ENCODE measurements around the gene PHF13. TPM values are rescaled to one million over a fixed set of nuclear protein-coding genes. Genes with fewer than 3 reads are reported as not detected.

Gene PHF13
- polyA plus RNA-seq, 1 experiment, result 9.4 TPM

- Histone ChIP-seq H3K4me3 (ENCODE audit: low read depth, low read length) (no peak overlapping the region), H3K36me3 (ENCODE audit: control insufficient read depth, insufficient read depth, low read length) (peaks cover 3% of the 10 kb centered on the region), H3K27me3 (ENCODE audit: control insufficient read depth, insufficient read depth, low read length) (no peaks in the 10 kb centered on the region)
- no peak for DNase-seq (ENCODE audit: low read depth)
- ChIA-PET CTCF (interaction anchor here (1.1 to 1.9 kb wide), 2 partner anchors 14 to 28 kb away, joined by 4 to 6 read pairs; partner anchors contain the start of genes NOL9 and TAS1R1), POLR2A (no interaction called here)
- no peak for TF ChIP-seq CTCF (IDR thresholded peaks at IDR 0.05; ENCODE audit: insufficient read depth, low read depth, low read length)
Observed at GRCh38 chr1:6582370-6582769, 31.2 kb upstream of the PHF13 start.

GRCh38 chr1:6584126-6585080 is 29.1 kb upstream of the PHF13 start:
- POLR2A ChIA-PET, result interaction anchor here (0.6 kb wide), 1 partner anchor 42 kb away, joined by 5 read pairs; no protein-coding TSS in a partner anchor
- CTCF ChIA-PET, result interaction anchor here (0.6 kb wide), 1 partner anchor 37 kb away, joined by 3 read pairs; no protein-coding TSS in a partner anchor

DNA sequence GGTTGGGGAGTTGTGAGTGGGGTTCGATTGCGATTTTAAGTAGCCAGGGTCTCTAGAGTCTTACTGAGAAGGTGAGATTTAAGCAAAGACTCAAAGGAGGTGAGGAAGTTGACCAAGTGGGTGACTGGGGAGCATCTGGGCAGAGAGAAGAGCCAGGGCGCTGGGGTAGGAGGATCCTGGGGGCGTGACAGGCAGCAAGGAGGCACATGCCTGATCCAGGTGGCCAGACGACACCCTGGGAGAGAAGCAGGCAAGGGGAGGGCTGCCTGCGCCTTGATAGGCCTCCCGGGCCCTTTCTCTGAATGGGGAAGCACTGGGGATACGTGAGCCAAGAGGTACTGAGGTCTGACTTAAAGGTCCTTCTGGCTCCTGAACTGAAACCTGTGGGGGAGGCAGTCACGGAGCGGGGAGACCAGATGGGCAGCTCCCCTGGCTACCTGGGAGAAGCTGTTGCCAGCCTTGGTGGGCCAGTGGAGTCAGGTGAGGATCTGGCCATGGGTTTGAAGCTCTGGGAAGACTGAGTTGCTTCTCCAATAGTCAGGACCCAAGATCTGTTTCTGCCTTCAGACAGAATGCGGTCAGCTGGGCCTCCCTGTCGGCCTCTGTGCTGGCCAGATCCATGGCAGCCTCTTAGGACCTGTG is 28.3 kb upstream of the PHF13 start:
- no peak for DNase-seq (ENCODE audit: low read depth)
- ChIA-PET POLR2A (interaction anchor here (0.6 kb wide), 1 partner anchor 19 kb away, joined by 3 read pairs; no protein-coding TSS in a partner anchor), CTCF (no interaction called here)

More at GRCh38 chr1:6584126-6585080, 29.1 kb upstream of the PHF13 start:
- no peaks in the 10 kb centered on the region for H3K27me3 ChIP-seq (ENCODE audit: control insufficient read depth, insufficient read depth, low read length)
- DNase-seq (ENCODE audit: low read depth), result no peak
- H3K4me3 ChIP-seq (ENCODE audit: low read depth, low read length), result no peak overlapping the region
- peak; percentile 11; the same call in 1 of the 2 replicates for TF ChIP-seq CTCF (IDR thresholded peaks at IDR 0.05; ENCODE audit: insufficient read depth, low read depth, low read length)
- peaks cover 18% of the 10 kb centered on the region for H3K36me3 ChIP-seq (ENCODE audit: control insufficient read depth, insufficient read depth, low read length)

DNA sequence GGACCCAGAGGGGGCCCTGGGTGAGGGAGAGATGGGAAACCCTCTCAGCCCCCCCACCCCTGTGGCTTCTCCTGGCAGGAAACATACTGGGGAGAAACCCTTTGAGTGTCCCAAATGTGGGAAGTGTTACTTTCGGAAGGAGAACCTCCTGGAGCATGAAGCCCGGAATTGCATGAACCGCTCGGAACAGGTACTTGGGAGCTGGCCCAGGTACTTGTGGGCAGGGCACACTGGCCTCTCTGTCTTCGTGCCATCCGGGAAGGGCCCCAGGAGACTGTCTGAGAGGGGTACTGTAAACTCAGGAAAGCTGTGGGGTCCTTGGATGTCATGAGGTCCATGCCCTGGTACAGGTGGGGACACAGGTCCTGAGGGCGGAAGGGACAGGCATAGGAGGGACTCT is 27.7 kb upstream of the PHF13 start:
- no peaks in the 10 kb centered on the region for H3K27me3 ChIP-seq (ENCODE audit: control insufficient read depth, insufficient read depth, low read length)
- no peak for DNase-seq (ENCODE audit: low read depth)
- no peak overlapping the region for H3K4me3 ChIP-seq (ENCODE audit: low read depth, low read length)
- no peak for TF ChIP-seq CTCF (IDR thresholded peaks at IDR 0.05; ENCODE audit: insufficient read depth, low read depth, low read length)
- ChIA-PET POLR2A (no interaction called here), CTCF (no interaction called here)
- H3K36me3 ChIP-seq (ENCODE audit: control insufficient read depth, insufficient read depth, low read length), result peaks cover 18% of the 10 kb centered on the region

More for the DNA sequence above, 28.3 kb upstream of the PHF13 start:
- Histone ChIP-seq H3K36me3 (ENCODE audit: control insufficient read depth, insufficient read depth, low read length) (peaks cover 18% of the 10 kb centered on the region), H3K4me3 (ENCODE audit: low read depth, low read length) (no peak overlapping the region), H3K27me3 (ENCODE audit: control insufficient read depth, insufficient read depth, low read length) (no peaks in the 10 kb centered on the region)
- no peak for TF ChIP-seq CTCF (IDR thresholded peaks at IDR 0.05; ENCODE audit: insufficient read depth, low read depth, low read length)

DNA sequence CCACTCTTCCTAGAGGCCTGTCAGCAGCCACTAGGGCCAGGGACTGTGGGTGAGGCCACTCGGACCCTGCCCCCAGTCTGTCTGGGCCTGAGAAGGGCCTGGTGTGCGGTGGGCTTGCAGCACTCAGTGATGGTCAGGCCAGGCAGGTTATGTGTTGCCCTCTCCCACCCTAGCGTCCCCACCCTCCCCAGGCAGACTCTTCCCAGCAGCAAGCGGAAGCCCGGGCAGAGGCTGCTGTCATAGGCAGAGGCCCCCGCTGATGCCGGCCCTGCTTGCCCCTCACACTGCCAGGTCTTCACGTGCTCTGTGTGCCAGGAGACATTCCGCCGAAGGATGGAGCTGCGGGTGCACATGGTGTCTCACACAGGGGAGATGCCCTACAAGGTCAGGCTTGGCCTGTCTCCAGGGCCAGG is 27.1 kb upstream of the PHF13 start:
- TF ChIP-seq CTCF (IDR thresholded peaks at IDR 0.05; ENCODE audit: insufficient read depth, low read depth, low read length), result no peak
- Histone ChIP-seq H3K4me3 (ENCODE audit: low read depth, low read length) (no peak overlapping the region), H3K36me3 (ENCODE audit: control insufficient read depth, insufficient read depth, low read length) (peaks cover 19% of the 10 kb centered on the region), H3K27me3 (ENCODE audit: control insufficient read depth, insufficient read depth, low read length) (no peaks in the 10 kb centered on the region)
- DNase-seq (ENCODE audit: low read depth), result no peak
- POLR2A ChIA-PET, result no interaction called here
- CTCF ChIA-PET, result no interaction called here
